Measurements from ENCODE around the gene OR10A7. TPM values are rescaled to one million over a fixed set of nuclear protein-coding genes. Genes with fewer than 3 reads are reported as not detected.

Gene OR10A7
- total and polyA plus RNA-seq, 10 of the 15 experiments (the other 5 are each of a cell fraction or from before 2014, with no cell fraction given): not detected

GRCh38 chr12:55244309-55244708, 23.5 kb downstream of the OR10A7 start, which contains the start of gene OR6C74:
Gene OR6C74 (plus strand): TSS chr12:55244609. CDS start chr12:55247288, 2,679 bp downstream.
- ATAC-seq (no peak), FAIRE-seq (no peak), DNase-seq (ENCODE audit: low read depth, low spot score) (no peak)
- Histone ChIP-seq H3K4me2 (ENCODE audit: control insufficient read depth, insufficient read depth) (no peak within 1 kb of the TSS), H3K79me2 (ENCODE audit: control insufficient read depth, insufficient read depth, low read length) (no peaks in the 10 kb centered on the region), H2AFZ (ENCODE audit: control insufficient read depth, low read depth, low read length) (no peak within 1 kb of the TSS), H3K27ac (ENCODE audit: control insufficient read depth, insufficient read depth) (no peak within 1 kb of the TSS), H4K20me1 (ENCODE audit: control insufficient read depth, insufficient read depth) (no peaks in the 10 kb centered on the region), H3K4me3 (no peak within 1 kb of the TSS), H3K9me3 (replicated peaks; ENCODE audit: control insufficient read depth, insufficient read depth, low read length) (no peaks in the 10 kb centered on the region), H3K4me1 (ENCODE audit: control insufficient read depth, insufficient read depth, low read length) (no peaks in the 10 kb centered on the region), H3K9ac (ENCODE audit: control insufficient read depth, insufficient read depth, low read length) (no peak within 1 kb of the TSS), H3K27me3 (replicated peaks in 1 of 2; ENCODE audit: control insufficient read depth in 2 of 2, insufficient read depth in 2 of 2, low read length in 1 of 2) (no peaks in the 10 kb centered on the region), H3K36me3 (ENCODE audit: control insufficient read depth in 2 of 2, insufficient read depth in 2 of 2, low read length in 1 of 2) (no peaks in the 10 kb centered on the region)
- whole genome bisulfite sequencing (ENCODE audit: insufficient coverage, insufficient replicate concordance, low lambda C conversion rate, missing lambda C conversion rate): 66% methylated on average over 3 of the region's 3 CpGs
- intact Hi-C loops (cut with micrococcal nuclease; ENCODE audit: unreplicated experiment): no loop called here
- no TSS peak for BruUV-seq (replicated peaks)
- TF ChIP-seq DPF2 (IDR thresholded peaks at IDR 0.05): no peak
- no peak for TF ChIP-seq TBL1XR1 (IDR thresholded peaks at IDR 0.05; ENCODE audit: low read depth, low read length)
- in situ Hi-C loops (cut with MboI): no loop called here
- ChIA-PET SMC1A (ENCODE audit: uncharacterized antibody, unreplicated experiment) (no interaction called here), POLR2A (no interaction called here), CTCF (no interaction called here), RAD21 (ENCODE audit: unreplicated experiment) (no interaction called here)

- no peak for ATAC-seq
- POLR2A ChIA-PET: no interaction called here
- SMC1A ChIA-PET (ENCODE audit: uncharacterized antibody, unreplicated experiment): no interaction called here
- no TSS peak for BruUV-seq (replicated peaks)
- Histone ChIP-seq H3K36me3 (ENCODE audit: control insufficient read depth in 2 of 2, insufficient read depth in 2 of 2, low read length in 1 of 2) (no peaks in the 10 kb centered on the region), H3K79me2 (ENCODE audit: control insufficient read depth, insufficient read depth, low read length) (no peaks in the 10 kb centered on the region), H3K9me3 (replicated peaks; ENCODE audit: control insufficient read depth, insufficient read depth, low read length) (no peaks in the 10 kb centered on the region), H3K4me3 (no peak overlapping the region), H2AFZ (ENCODE audit: control insufficient read depth, low read depth, low read length) (no peak overlapping the region), H3K4me1 (ENCODE audit: control insufficient read depth, insufficient read depth, low read length) (no peaks in the 10 kb centered on the region), H3K27me3 (replicated peaks in 1 of 2; ENCODE audit: control insufficient read depth in 2 of 2, insufficient read depth in 2 of 2, low read length in 1 of 2) (no peaks in the 10 kb centered on the region), H3K27ac (ENCODE audit: control insufficient read depth, insufficient read depth) (no peak overlapping the region), H4K20me1 (ENCODE audit: control insufficient read depth, insufficient read depth) (no peaks in the 10 kb centered on the region), H3K9ac (ENCODE audit: control insufficient read depth, insufficient read depth, low read length) (no peak overlapping the region), H3K4me2 (ENCODE audit: control insufficient read depth, insufficient read depth) (no peak overlapping the region)
- intact Hi-C loops (cut with micrococcal nuclease; ENCODE audit: unreplicated experiment): no loop called here
- no peak for DNase-seq (ENCODE audit: low read depth, low spot score)
- no peak for FAIRE-seq
- CTCF ChIA-PET: interaction anchor here (0.7 kb wide), 1 partner anchor 63 kb away, joined by 3 read pairs; no protein-coding TSS in a partner anchor
- in situ Hi-C loops (cut with MboI): no loop called here
- RAD21 ChIA-PET (ENCODE audit: unreplicated experiment): no interaction called here
- no peak for TF ChIP-seq BRCA1 (IDR thresholded peaks at IDR 0.05; ENCODE audit: low read depth, low read length)
- no peak for TF ChIP-seq RCOR1 (conservative IDR thresholded peaks at IDR 0.05; ENCODE audit: low read depth, low read length)
- TF ChIP-seq GATAD2B (conservative IDR thresholded peaks at IDR 0.05; ENCODE audit: low read depth): no peak
- no peak for TF ChIP-seq POU2F2 (IDR thresholded peaks at IDR 0.05; ENCODE audit: borderline replicate concordance, low read depth, low read length)
- no peak for TF ChIP-seq RELB (IDR thresholded peaks at IDR 0.05; ENCODE audit: low read depth)
- no peak for TF ChIP-seq MAX (IDR thresholded peaks at IDR 0.05; ENCODE audit: low read depth, low read length)
- WGBS (ENCODE audit: insufficient coverage, insufficient replicate concordance, low lambda C conversion rate, missing lambda C conversion rate): 0% methylated on average over 1 of the region's 1 CpG
Observed at GRCh38 chr12:55246159-55246558, 25.3 kb downstream of the OR10A7 start.
